Measurements from ENCODE around the gene DLG2.

DLG2 gene

GRCh38 chr11:84608837-84609196, 1018.3 kb downstream of the DLG2 start:
- DNase-seq: no peak

- DNase-seq: no peak
Observed at GRCh38 chr11:84607975-84608836, 1018.9 kb downstream of the DLG2 start.

GRCh38 chr11:84594602-84595001, 1032.5 kb downstream of the DLG2 start:
- no peak for DNase-seq

GRCh38 chr11:84590106-84590505, 1037.0 kb downstream of the DLG2 start:
- no peak for DNase-seq

GRCh38 chr11:84588131-84588829, 1038.9 kb downstream of the DLG2 start:
- DNase-seq: no peak

GRCh38 chr11:84583106-84583505, 1044.0 kb downstream of the DLG2 start:
- DNase-seq: no peak

GRCh38 chr11:84581083-84581482, 1046.1 kb downstream of the DLG2 start:
- DNase-seq: no peak

- no peak for DNase-seq
Observed at GRCh38 chr11:84580428-84580827, 1046.7 kb downstream of the DLG2 start.

- DNase-seq: no peak
Observed at GRCh38 chr11:84573868-84574267, 1053.3 kb downstream of the DLG2 start.

- DNase-seq: no peak
Observed at GRCh38 chr11:84566671-84567070, 1060.5 kb downstream of the DLG2 start.

GRCh38 chr11:84564867-84565184, 1062.3 kb downstream of the DLG2 start:
- no peak for DNase-seq

- no peak for DNase-seq
Observed at GRCh38 chr11:84564180-84564866, 1062.8 kb downstream of the DLG2 start.

GRCh38 chr11:84563356-84563755, 1063.8 kb downstream of the DLG2 start:
- no peak for DNase-seq

GRCh38 chr11:84560206-84560605, 1066.9 kb downstream of the DLG2 start:
- DNase-seq: no peak

GRCh38 chr11:84558085-84558905, 1068.8 kb downstream of the DLG2 start:
- DNase-seq: no peak

GRCh38 chr11:84552791-84553190, 1074.4 kb downstream of the DLG2 start:
- no peak for DNase-seq

- DNase-seq: no peak
Observed at GRCh38 chr11:84549217-84549616, 1077.9 kb downstream of the DLG2 start.

- DNase-seq: no peak
Observed at GRCh38 chr11:84544566-84544965, 1082.6 kb downstream of the DLG2 start.

GRCh38 chr11:84543367-84544159, 1083.6 kb downstream of the DLG2 start:
- no peak for DNase-seq

- DNase-seq: no peak
Observed at GRCh38 chr11:84541731-84542340, 1085.3 kb downstream of the DLG2 start.

GRCh38 chr11:84536456-84536855, 1090.7 kb downstream of the DLG2 start:
- no peak for DNase-seq

GRCh38 chr11:84532364-84532763, 1094.8 kb downstream of the DLG2 start:
- DNase-seq: no peak
